GM19455 (cell line): ENCODE measurements around the gene NEDD8.
A peak's percentile ranks its signal among the peaks of the same experiment; 100 is the strongest.

Experiments
- ATAC-seq: cut with Tn5 transposase; IDR thresholded peaks from one replicate; pipeline ENCODE4 v1.9.1; 2021; ENCODE audit not compliant: unreplicated experiment

NEDD8 gene

DNA sequence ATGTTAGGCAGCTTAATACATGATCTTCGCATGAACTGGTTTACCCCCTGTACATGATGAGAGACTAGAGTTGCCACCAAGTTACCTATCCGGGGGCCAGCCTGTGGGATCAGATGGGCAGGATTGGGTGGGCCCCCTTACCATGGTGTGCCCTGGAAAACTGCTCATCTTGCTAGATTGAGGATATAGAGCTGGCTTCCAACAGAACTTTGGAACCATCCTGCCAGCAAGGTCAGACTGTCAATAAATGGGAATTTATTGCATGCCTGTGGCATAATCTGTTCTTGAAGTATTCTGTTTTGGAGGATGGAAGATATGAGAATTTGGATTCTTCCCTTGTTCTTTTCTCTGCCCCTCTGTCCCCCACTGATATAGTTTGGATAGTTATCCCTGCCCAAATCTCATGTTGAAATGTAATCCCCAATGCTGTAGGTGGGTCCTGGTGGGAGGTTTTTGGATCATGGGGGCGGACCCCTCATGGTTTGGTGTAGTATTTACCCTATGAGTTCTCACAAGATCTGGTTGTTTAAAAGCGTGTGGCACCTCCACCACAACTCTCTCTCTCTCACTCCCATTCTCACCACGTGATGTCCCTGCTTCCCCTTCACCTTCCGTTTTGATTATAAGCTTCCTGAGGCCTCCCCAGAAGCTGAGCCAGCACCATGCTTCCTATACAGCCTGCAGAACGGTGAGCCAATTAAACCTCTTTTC is 33.2 kb downstream of the NEDD8 start:
- ATAC-seq, result no peak

DNA sequence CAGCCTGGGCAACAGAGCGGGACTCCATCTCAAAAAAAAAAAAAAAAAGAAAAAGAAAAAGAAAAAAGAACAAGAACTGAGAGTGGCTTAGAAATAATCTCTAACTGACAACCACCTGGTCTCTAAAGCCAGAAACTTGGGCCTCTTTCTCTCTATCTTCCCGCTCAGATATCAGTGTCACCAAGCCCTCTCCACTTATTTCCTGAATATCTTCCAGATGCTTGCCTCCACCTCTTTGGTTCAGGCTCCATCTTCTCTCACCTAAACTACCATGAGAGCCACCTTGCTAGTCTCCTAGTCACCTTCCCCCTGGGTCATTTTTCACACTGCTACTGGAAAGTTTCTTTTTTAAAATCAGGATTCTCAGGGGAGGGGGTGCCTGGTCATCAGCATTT is 35.1 kb downstream of the NEDD8 start:
- no peak for ATAC-seq

DNA sequence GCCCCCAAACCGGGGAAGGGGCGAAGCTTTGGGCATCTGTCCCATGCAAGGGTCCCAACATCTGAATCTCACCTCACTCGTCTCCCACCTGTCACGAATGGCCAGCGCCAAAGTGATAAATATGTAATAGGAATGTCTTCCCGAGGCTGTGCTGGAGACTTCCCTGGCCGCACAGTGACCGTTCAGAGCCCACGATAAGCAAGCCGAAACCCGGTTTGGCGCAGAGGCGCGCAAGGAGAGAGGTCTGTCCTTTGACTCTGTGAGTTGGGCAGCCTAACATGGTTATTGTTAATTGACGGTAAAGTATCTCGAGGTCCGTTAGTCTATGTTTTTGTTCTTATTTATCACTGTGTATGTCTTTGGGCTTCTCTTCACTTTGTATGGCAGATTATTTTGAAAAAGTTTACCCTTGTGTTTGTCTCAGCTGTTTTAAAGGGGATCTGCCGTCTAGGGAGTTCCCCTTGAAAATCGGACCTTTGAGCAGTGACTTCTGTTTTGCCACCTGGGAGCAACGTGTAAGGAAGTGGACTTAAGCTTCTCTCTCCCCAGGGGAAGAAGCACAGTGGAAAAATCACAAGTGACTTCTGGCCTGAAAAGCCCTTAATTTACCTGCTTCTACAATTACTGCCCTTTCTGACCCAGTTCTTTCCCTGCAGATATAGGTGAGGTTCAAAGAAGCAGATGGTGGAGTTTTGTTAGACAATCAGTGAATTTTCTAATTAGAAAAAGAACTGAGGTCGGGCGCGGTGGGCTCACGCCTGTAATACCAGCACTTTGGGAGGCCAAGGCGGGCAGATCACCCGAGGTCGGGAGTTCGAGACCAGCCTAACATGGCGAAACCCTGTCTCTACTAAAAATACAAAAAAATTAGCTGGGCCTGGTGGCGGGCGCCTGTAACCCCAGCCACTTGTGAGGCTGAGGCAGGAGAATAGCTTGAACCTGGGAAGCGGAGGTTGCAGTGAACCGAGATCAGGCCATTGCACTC is 35.8 kb downstream of the NEDD8 start:
- peak; percentile 12 for ATAC-seq

DNA sequence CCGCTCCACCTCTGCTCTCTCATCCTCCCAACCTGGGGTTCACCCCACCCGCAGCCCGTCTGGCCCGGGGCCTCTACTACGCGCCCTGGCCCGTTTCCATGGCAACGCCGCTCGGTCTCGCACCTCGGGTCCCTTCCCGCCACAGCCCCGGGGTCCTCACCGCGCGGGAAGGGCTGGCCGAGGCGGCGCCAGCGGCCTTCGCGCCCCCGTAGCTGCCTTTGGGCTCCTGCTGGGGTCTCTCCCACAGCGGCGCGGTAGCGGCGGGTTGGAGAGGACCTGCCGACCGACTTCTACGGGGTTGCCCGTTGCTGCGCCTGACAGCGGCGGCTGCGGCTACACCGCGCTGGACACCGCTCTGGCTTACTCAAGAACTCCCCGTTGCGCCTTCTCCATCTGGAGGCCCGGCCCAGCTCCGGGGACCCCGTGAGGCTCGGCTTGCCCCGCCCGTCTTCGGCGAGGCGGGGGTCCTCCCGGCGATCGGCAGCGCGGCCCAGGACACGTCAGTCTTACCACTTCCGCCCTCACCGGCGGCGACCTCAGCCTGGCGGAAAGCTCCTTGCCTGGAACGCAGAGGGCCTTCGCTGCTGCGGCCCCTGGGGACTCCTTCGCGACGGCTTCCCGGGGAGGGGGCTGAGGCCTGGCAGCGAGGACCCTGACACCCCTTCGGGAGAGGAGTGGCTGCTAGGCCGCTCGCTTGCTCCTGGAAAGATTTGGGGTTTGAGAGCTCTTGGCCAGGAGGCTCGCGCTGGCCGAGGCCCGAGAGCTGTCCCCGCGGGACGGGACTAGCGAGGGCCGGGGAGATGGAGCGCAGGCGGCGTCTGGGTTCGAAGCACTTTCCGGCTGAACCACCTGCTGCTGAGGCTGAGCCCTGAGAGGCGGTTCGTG is 36.7 kb downstream of the NEDD8 start, which contains the start of gene TM9SF1:
TSS of gene TM9SF1 (minus strand) at position 256 of the 885 bp plus-strand sequence. CDS start 422 bp downstream, outside the sequence.
- ATAC-seq, result peak; percentile 90

DNA sequence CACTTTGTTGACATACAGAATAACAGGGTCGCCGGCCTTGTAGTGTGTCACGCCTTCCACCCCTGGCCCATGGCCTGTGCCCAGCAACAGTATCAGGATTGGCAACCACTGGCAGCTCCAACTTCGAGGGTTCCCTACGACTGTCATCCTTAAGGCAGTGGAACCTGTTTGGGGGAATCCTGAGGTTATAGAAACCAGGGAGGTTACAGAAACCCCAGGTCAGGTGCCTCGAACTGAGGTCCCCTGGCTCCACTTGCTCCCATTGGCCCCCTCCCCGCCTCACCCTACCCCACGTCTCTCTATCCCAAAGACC is 37.3 kb downstream of the NEDD8 start:
- ATAC-seq, result no peak

DNA sequence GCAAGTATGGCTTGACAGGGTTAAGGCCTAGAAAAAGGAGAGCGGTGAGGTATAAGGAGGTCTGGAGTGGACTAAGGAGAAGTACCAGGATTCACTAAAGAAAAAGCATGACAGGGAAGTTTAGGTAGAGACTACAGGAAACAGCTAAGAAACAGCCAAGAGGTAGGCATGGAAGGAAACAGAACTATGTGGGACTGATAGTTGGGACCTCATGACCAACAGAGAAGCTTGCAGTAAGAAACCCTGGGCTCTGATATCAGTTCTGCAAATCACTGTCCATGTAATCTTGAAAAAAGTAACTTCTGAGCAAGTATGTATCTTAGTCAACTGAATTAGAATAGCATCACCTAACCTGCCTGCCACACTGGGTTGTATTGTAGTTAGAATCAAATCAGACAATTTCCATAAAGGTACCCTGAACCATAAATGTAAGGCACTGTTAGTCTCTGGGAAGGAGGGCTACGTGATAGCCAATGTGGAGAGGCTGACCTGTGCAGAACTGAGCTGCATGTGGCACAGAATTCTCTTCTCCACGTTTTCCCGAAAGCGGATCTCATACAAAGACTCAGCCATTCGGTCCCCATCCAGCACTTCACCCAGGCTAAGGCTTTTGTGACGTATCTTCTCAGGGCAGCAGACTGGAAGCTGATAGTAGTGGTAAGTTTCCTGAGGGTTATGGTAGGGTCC is 37.8 kb downstream of the NEDD8 start:
- ATAC-seq, result no peak

DNA sequence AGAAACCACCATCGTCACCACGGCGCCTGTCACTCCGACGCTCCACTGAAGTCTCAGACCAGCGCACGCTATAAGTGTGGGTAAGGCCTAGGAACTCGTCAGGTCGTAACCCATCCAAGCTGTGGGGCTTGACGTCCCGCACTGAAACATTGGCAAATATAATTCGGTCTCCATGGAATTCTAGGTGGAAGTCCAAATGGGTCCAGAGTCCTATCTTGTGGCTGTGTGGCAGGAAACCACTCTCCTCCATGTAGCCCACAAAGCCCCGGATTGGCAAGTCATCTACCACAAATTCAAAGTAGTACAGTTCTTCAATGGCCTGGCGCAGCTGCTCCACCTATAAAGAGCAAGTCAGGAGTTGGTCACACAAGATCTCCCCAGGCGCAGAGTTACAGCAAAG is 39.2 kb downstream of the NEDD8 start:
- no peak for ATAC-seq

DNA sequence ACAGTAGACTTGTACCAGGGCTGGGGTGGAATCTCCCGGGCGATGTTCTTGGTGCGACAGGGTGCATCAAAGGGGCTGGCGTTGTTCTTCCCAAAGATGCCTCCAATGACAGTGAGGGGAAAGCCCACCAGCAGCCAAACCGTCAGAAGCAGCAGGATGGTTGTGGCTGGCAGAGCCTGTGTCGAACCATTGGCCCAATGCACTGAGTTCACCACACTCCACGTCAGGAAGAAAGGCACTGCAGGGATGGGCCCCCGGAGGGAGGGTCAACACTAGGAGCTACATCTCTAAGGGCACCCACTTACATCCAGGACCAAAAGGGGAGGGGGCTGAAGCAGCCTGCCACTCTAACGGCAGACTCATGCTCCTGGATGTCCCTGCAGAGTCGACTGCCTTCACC is 41.8 kb downstream of the NEDD8 start:
- no peak for ATAC-seq

DNA sequence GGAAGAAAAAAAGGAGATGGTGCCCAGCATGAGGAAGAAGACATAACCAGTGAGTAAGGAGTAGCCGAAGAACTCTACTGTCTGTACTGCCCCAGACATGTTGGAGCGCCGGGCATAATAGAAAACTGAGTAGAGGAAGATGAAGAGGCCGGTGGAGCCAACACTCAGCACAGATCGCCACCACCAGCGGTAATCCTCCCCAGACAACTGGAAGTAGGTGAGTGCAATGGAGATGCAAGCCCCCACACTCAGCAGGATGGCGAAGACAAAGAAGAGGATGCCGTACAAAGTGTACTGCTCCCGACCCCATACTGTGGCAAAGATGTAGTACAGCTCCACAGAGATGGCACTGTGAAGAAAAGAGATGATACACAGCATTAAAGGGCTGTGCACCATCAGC is 42.7 kb downstream of the NEDD8 start:
- ATAC-seq, result no peak

DNA sequence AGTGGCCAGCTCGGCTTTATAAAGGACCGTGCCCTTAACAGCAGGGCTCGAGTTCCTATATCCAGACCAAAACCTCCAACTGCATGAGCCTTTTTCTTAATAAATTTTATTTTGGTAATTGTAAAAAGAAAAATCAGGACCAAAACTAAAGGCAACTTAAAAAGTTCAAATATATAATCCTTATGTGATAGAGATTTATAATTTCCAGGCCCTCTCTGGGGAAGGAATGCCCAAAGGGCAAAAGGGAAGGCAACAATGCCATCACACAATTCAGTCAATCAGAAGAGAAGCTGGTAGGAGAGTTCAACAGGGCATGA is 43.1 kb downstream of the NEDD8 start:
- no peak for ATAC-seq

DNA sequence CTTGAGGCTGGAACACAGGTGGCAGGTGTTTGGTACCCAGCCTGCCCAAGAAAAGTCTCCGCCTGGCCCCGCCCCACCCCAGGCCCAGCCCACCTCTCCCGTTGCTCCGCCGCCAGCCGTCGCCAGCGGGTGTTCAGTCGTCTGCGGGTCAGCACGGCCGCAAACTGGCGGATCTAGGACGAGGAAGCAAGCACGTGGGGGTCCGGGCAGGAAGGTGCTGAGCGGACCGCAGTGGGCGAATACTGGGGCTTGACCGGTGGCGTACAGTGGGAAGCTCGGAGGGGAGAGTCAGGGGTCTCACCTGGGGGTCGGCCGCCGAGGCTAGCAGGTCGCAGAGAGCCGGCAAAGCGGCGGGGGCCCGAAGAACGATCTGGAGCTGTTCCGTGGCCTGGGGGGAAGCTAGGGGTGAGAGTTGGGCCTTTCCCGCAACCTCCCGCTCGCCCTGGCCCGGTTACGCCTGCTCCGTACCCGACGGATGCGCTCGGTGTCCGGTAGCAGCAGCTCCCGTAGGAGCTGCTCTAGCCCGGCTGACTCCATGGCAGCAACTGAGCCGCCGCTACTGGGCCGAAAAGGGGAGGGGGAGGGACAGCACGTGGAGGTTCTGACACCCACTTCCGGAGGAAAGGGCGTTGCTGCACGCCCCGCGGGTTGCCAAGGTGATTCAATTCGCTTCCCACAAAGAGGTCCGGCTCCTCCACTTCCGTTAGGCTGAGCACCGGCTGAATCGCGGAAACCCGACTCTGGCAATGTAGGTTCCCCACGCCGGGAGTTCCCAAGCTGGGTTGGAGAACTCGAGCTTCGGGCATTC is 43.7 kb downstream of the NEDD8 start, which contains the start of gene IPO4:
TSS of gene IPO4 (minus strand) at position 566 of the 808 bp plus-strand sequence. CDS start at position 537, 29 bp downstream.
- peak; percentile 76 for ATAC-seq

DNA sequence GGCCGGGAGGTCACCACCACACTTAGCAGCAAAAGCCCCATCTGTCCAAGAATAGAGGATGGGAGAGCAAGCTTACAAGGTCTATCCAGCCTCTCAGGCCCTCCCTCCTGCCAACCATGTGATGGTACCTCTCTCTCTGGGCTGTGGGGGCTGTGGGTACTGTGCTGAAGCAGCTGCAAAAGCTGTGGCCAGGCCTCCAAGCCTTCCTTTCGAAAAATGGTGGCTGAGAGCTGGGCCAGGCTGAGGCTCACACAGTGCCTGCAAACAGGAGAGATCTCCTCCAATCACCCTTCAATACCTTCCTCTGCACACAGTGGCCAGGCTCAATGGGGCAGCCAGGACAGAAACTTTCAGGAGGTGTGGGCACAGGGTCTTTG is 44.6 kb downstream of the NEDD8 start:
- ATAC-seq, result no peak

DNA sequence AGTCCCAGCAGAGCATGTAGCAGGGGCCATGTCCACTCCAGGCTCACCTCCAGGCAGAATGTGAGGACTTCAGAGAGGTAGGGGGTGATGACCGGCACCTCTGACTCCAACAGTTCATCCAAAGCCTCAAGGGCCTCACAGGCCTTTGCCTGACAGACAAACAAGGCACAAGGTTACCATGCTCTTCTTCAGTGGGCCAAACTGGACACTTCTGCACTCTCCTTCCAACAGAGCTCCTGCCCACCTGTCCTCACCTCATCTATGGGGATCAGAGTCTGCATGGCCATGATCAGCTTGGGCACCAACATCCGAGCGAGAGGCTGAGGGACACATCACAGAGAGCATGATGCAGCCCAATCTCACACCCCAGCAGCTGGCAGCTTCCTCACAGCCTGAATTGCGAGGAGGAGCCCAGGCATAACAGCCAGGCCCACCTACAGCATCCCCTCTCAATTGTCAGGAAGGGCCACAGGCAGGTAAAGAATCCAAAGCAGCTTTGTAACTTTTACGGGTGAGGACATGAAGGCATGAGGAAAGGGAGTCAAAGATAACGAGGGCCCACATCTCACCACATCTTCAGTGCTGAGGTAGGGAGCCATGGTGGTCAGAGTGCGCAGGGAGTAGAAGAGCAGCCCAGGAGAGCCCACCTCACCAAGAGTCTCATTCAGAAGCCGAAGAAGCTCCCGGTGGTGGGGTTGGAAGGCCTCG is 45.2 kb downstream of the NEDD8 start:
- ATAC-seq, result no peak

DNA sequence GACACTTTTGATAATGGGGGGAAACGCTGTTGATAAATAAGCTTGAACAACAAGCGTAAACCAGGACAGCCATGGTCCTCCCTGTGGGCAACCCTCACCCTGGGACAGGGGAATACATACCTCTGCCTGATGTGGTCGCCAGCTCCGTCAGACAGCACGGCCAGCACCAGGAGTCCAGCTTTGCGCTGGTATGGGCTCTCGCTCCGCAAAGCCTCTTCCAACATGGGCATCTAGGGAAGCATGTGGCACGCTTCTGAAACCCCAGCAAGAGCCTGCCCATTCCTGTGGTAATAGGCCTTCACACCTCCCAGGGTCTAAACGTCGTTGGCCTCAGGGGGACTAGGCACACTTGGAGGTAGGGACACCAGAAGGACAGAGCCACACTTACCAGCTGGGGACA is 46.4 kb downstream of the NEDD8 start:
- ATAC-seq, result no peak

DNA sequence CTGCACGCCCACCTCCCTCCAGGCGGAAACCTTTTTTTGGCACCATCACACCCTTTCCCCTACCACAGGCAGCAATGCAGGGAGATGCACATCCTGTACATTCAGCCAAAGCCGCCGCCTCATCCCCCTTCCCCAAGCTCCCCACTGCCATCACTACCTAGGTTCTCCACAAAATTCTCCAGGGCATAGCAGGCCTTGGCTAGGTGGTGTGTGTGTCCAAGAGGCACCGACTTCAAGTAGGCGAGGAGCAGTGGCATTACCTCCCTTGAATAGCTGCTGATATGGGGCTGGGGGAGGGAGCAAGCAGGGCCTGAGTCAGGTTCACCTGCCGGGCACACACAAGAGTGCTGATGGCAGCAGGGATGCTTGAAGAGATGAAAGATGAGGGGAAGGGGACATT is 47.1 kb downstream of the NEDD8 start:
- no peak for ATAC-seq

DNA sequence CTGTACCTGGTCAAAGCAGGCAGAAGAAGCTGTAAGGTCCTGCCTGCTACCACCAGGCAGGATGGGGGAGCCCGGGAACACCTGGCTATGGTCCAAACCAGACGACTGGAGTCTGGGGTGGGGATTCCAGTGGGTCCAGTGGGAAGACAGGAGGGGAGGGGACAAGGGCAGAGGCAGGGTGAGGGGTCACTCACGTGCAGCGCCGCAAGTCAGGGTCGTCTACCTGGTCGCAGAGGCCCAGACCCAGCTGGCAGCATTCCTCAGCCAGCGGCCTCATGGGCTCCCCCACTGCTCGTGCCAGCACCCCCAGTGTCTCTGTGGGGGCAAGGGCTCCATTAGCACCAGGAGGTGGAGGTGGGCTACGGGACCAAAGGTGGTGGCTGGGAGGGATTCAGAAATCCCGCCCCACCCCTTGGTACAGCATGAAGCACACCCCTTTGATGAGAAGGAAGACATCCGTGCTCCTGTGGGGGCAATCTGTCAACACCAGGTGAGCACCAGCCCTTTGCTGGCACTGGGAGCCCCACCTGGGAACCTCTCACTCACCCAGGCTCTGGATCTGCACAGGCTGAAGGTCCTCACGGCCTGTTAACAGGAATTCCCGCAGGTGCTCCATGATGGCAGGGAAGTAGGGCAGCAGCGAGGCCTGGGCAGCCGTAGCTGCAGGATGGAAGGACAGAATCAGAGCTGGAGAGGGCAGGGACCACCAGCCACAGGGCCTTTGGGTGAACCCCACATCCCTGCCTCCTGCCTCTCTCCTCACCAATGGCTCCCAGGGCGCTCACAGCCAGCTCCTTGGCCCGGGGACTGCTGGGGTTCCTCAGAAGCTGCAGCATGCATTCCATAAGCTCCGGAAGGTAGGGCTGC is 47.8 kb downstream of the NEDD8 start:
- no peak for ATAC-seq

DNA sequence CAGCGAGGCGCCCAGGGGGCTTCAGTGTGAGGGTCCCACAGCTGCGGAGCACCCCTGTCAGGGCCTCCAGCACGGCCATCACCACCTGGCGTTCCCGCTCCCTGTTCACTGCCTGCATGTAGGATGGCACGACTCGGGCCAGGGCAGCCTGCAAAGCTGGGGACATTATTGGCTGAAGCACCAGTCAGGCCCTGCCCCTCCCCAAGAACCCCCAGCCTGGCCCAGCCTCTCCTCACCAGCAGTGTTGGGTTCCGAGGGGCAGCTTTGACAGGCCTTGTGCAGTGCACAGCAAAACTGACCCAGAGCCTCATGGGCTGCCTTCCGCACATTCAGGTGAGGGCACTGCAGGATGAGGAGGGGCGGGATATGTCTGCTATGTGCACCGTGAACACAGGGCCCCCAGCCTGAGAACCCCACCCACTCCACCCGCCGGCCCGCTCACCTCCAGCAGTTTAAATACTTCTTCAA is 49.1 kb downstream of the NEDD8 start:
- no peak for ATAC-seq
